GM23338 (cell line): Measurements from ENCODE around the gene SLC6A19.

Experiments
- CREB1 ChIP-seq: fragments of 250-450 bp; sonication (Bioruptor Pico); IDR thresholded peaks from 2 replicates; pipeline ENCODE4 v1.5.0; 2020; ENCODE audit warnings: low read depth, mild to moderate bottlenecking, moderate library complexity
- EZH2 ChIP-seq: fragments of 200-600 bp; sonication (generic); IDR thresholded peaks from one replicate; pipeline ENCODE4 v1.8.0; 2017; ENCODE audit warnings: antibody characterized with exemption, mild to moderate bottlenecking, low read depth; ENCODE audit not compliant: unreplicated experiment
- EZH2phosphoT487 ChIP-seq: fragments of 200-600 bp; sonication (generic); IDR thresholded peaks from one replicate; pipeline ENCODE4 v1.8.1; 2018; ENCODE audit warnings: antibody characterized with exemption; ENCODE audit not compliant: unreplicated experiment
- STAT1 ChIP-seq: IDR thresholded peaks from one replicate; pipeline ENCODE4 v1.6.1; 2016; ENCODE audit warnings: antibody characterized with exemption; ENCODE audit not compliant: unreplicated experiment
- TF ChIP-seq, protein P1 (sequence below), 2 experiments: fragments of 200-600 bp in 1 of 2; sonication (generic) in 1 of 2; conservative IDR thresholded peaks; 2 replicates each; pipeline versions ENCODE4 v1.5.1 to v1.6.1; 2016 to 2017; ENCODE audit warnings: antibody characterized with exemption in 2 of 2, low read depth in 2 of 2, mild to moderate bottlenecking in 2 of 2, moderate library complexity in 1 of 2
- TF ChIP-seq, protein P2 (sequence below): IDR thresholded peaks from one replicate; pipeline ENCODE4 v1.6.1; 2018; ENCODE audit warnings: antibody characterized with exemption; ENCODE audit not compliant: unreplicated experiment

DNA sequence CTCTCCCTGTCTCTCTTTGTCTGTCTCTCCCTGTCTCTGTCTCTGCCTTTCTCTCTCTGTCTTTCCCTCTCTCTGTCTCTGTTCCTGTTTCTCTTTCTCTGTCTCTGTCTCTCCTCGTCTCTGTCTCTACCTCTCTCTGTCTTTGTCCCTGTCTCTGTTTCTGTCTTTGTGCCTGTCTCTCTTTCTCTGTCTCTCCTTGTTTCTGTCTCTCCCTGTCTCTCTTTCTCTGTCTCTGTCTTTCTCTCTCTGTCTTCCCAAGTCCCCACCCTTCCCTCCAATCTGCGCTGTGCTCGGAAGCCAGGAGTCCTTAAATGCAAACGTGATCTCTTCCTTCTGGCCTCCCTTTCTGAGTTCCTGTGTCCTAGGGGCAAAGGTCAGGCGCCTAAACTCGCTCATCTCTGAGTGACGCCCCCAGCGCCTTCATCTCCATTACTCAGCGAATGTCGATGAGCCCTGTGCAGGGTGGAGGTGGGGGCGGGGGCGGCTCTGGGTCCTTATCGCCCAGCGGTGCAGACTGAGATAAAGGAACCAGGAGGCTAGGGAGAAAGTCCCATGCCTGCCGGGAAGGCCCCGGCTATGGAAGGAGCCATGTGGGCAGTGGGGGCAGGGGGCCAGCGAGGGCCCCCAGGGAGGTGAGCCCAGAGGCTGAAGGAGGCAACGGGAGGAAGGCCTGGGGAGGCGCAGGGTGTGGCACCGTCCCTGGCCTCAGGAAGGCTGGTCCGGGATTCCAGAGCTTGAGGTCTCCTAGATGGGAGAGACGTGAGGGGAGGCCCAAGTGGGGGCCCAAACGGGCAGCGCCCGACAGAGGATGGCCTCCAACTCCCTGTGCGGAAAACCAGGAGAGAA is 1.5 kb upstream of the SLC6A19 start:
- TF ChIP-seq EZH2 (no peak), EZH2phosphoT487 (no peak), STAT1 (no peak), CREB1 (CRISPR knock-in tag) (no peak)
- TF ChIP-seq, protein P1, sequence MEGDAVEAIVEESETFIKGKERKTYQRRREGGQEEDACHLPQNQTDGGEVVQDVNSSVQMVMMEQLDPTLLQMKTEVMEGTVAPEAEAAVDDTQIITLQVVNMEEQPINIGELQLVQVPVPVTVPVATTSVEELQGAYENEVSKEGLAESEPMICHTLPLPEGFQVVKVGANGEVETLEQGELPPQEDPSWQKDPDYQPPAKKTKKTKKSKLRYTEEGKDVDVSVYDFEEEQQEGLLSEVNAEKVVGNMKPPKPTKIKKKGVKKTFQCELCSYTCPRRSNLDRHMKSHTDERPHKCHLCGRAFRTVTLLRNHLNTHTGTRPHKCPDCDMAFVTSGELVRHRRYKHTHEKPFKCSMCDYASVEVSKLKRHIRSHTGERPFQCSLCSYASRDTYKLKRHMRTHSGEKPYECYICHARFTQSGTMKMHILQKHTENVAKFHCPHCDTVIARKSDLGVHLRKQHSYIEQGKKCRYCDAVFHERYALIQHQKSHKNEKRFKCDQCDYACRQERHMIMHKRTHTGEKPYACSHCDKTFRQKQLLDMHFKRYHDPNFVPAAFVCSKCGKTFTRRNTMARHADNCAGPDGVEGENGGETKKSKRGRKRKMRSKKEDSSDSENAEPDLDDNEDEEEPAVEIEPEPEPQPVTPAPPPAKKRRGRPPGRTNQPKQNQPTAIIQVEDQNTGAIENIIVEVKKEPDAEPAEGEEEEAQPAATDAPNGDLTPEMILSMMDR (conservative IDR thresholded peaks at IDR 0.05; ENCODE audit: low read depth in 2 of 2) = no peak
- TF ChIP-seq, protein P2, sequence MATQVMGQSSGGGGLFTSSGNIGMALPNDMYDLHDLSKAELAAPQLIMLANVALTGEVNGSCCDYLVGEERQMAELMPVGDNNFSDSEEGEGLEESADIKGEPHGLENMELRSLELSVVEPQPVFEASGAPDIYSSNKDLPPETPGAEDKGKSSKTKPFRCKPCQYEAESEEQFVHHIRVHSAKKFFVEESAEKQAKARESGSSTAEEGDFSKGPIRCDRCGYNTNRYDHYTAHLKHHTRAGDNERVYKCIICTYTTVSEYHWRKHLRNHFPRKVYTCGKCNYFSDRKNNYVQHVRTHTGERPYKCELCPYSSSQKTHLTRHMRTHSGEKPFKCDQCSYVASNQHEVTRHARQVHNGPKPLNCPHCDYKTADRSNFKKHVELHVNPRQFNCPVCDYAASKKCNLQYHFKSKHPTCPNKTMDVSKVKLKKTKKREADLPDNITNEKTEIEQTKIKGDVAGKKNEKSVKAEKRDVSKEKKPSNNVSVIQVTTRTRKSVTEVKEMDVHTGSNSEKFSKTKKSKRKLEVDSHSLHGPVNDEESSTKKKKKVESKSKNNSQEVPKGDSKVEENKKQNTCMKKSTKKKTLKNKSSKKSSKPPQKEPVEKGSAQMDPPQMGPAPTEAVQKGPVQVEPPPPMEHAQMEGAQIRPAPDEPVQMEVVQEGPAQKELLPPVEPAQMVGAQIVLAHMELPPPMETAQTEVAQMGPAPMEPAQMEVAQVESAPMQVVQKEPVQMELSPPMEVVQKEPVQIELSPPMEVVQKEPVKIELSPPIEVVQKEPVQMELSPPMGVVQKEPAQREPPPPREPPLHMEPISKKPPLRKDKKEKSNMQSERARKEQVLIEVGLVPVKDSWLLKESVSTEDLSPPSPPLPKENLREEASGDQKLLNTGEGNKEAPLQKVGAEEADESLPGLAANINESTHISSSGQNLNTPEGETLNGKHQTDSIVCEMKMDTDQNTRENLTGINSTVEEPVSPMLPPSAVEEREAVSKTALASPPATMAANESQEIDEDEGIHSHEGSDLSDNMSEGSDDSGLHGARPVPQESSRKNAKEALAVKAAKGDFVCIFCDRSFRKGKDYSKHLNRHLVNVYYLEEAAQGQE = no peak
